GM10248 (cell line): ENCODE results near the gene NUDT2.
"Not testable (repeated sequence)": the region's sequence is repeated elsewhere in the genome, so short reads cannot be mapped to it uniquely, and the experiment has no call there.

Experiments used
- CTCF ChIA-PET: fragments of 300-600 bp; sonication (Branson Sonifier 250); formaldehyde crosslinking; extraction: SDS; loops from one replicate; lab custom pipeline; 2021; ENCODE audit warnings: antibody characterized with exemption; lab: Yijun Ruan, JAX
- POLR2A ChIA-PET: fragments of 350-650 bp; sonication (Branson Sonifier 250); formaldehyde crosslinking; extraction: SDS; loops from one replicate; lab custom pipeline; 2020; ENCODE audit warnings: antibody characterized with exemption; lab: Yijun Ruan, JAX
- DNase-seq: peaks from one replicate; pipeline ENCODE4 v3.0.0; 2012; ENCODE audit errors: extremely low spot score
- TF ChIP-seq, protein P1 (sequence below): IDR thresholded peaks from 2 replicates; pipeline ENCODE4 v1.5.1; 2012; ENCODE audit warnings: mild to moderate bottlenecking, low read depth; ENCODE audit errors: extremely low read depth, missing control alignments, control extremely low read depth

NUDT2 gene

DNA sequence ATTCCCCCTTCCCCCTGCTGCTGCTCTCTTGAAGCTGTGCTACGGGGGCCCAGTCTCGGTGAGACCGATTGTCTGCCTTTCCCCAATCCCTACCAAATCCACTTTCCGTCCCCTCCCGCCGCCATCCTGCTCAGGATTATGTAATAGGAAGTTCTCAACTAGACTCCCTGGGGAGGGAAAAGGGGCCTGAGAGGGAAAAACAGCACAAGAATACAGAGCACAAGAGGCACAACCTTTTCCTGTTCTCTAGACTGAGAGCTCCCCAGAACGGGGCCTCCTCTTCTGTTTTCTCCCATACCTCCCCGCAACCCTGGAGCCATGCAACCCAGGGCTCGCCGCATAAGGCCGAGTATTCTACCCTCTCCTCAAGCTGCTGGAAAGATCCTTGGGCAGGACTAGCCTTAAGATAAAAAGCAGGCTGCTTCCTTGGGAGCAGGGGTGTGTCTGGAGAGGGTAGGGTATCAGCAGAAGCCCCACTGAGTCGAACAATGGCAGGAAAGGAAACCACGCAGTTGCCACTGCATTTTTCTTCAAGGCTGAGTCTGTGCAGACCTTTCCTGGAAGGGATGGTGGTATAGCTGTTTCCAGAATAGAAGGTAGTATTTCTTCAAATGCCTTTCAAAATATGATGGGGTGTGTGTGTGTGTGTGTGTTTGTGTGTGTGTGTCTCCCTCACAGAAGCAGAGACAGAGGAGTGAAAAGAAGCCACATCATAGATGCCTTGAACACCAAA lies 34.4 kb downstream of the NUDT2 start:
- ChIA-PET CTCF (interaction anchor here (1.5 to 1.6 kb wide), 2 partner anchors 17 to 30 kb away, joined by 5 read pairs; no protein-coding TSS in a partner anchor), POLR2A (no interaction called here)
- TF ChIP-seq, protein P1, sequence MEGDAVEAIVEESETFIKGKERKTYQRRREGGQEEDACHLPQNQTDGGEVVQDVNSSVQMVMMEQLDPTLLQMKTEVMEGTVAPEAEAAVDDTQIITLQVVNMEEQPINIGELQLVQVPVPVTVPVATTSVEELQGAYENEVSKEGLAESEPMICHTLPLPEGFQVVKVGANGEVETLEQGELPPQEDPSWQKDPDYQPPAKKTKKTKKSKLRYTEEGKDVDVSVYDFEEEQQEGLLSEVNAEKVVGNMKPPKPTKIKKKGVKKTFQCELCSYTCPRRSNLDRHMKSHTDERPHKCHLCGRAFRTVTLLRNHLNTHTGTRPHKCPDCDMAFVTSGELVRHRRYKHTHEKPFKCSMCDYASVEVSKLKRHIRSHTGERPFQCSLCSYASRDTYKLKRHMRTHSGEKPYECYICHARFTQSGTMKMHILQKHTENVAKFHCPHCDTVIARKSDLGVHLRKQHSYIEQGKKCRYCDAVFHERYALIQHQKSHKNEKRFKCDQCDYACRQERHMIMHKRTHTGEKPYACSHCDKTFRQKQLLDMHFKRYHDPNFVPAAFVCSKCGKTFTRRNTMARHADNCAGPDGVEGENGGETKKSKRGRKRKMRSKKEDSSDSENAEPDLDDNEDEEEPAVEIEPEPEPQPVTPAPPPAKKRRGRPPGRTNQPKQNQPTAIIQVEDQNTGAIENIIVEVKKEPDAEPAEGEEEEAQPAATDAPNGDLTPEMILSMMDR = no peak
- DNase-seq = no peak

DNA sequence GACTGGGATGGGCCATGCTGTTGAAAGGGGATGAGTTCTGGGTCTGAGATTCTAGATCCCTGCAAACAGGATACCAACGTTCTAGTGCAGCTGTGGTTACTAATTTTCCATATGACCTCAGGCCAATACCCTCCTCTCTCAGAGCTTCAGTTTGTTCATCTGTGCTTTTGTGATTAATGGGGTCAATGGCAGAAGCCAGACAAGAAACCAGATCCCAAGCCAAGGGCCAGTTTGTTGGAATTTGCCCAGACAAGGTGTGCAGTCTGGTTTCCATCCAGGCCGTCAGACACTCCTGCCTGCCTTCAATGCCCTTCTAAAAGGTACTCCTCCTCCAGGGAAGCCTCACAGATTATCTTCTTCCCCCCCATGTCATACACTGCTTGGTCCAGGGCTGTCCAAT lies 35.9 kb downstream of the NUDT2 start:
- POLR2A ChIA-PET = no interaction called here
- TF ChIP-seq, protein P1 = no peak
- no peak for DNase-seq
- CTCF ChIA-PET = interaction anchor here (1.1 to 1.4 kb wide), 2 partner anchors 14 to 269 kb away, joined by 3 to 4 read pairs; no protein-coding TSS in a partner anchor

DNA sequence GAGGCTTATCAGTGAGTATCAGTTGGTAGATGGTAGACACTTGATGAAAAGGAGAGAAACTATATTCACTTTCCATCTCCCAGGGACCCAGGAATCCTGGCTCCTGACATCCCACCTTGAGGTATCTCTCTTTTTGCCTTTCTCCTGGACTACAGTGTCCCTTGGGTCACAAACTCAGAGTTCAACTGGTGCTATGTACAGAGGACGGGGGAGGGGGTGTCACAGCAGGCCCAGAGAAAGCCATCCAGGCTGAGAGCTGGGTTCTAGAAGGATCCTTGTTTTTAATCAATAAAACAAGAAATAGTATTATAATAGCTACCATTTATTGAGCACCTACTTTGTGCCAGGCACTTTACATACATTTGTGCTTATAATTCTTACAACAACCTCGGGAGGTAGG lies 37.0 kb downstream of the NUDT2 start:
- peak; percentile 1 for DNase-seq
- POLR2A ChIA-PET = no interaction called here
- CTCF ChIA-PET = interaction anchor here (0.8 to 1.8 kb wide), 3 partner anchors 10 to 19 kb away, joined by 3 to 9 read pairs (median 4); no protein-coding TSS in a partner anchor
- TF ChIP-seq, protein P1 = no peak

DNA sequence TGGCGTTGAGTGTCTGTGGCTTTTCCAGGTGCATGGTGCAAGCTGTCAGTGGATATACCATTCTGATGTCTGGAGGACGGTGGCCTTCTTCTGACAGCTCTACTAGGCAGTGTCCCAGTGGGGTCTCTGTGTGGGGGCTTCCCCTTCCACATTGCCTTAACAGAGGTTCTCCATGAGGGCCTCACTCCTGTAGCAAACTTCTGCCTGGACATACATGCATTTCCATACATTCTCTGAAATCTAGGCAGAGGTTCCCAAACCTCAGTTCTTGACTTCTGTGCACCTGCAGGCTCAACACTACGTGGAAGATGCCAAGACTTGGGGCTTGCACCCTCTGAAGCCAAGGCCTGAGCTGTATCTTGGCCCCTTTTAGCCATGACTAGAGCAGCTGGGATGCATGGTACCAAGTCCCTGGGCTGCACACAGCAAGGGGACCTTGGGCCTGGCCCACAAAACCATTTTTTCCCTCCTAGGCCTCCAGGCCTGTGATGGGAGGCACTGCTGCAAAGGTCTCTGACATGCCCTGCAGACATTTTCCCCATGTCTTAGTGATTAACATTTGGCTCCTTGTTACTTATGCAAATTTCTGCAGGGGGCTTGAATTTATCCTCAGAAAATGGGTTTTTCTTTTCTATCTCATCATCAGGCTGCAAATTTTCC lies 38.5 kb downstream of the NUDT2 start:
- CTCF ChIA-PET = interaction anchor here (1.8 kb wide), 1 partner anchor 11 kb away, joined by 9 read pairs; no protein-coding TSS in a partner anchor
- DNase-seq, POLR2A ChIA-PET: not testable (repeated sequence)

DNA sequence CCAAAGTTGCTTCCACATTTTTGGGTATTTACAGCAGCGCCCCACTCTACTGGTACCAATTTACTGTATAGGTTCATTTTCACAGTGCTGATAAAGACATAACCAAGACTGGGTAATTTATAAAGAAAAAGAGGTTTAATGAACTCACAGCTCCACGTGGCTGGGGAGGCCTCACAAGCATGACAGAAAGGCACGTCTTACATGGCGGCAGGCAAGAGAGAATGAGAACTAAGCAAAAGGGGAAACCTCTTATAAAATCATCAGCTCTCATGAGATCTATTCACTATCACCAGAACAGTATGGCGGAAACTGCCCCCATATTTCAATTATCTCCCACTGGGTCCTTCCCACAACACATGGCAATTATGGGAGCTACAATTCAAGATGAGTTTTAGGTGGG lies 39.4 kb downstream of the NUDT2 start:
- POLR2A ChIA-PET, DNase-seq: not testable (repeated sequence)
- CTCF ChIA-PET = interaction anchor here (1.0 to 1.2 kb wide), 3 partner anchors 27 to 35 kb away, joined by 3 read pairs; no protein-coding TSS in a partner anchor

DNA sequence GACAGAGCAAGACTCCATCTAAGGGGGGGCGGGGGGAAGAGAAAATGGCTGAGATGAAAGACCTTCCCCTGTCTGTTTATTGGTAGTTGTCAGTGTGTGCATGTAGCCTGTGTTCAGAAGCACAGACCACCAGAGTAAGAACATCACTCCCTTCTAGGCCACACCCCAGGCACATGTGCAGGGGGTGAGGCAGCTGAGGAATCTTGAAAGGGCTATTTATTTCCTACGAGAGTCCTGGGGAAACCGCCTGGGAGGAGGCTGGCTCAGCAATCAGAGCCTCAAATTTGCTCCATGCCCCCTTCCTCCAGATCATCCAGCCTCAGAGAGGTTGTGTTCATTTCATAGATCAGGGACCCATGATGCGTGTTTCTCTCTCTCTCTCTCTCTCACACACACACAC lies 40.3 kb downstream of the NUDT2 start:
- no peak for DNase-seq
- TF ChIP-seq, protein P1 = no peak
- ChIA-PET CTCF (interaction anchor here (1.1 to 2.0 kb wide), 3 partner anchors 34 to 38 kb away, joined by 3 to 11 read pairs (median 3); no protein-coding TSS in a partner anchor), POLR2A (interaction anchor here (0.5 kb wide), 1 partner anchor 11 kb away, joined by 7 read pairs; no protein-coding TSS in a partner anchor)

DNA sequence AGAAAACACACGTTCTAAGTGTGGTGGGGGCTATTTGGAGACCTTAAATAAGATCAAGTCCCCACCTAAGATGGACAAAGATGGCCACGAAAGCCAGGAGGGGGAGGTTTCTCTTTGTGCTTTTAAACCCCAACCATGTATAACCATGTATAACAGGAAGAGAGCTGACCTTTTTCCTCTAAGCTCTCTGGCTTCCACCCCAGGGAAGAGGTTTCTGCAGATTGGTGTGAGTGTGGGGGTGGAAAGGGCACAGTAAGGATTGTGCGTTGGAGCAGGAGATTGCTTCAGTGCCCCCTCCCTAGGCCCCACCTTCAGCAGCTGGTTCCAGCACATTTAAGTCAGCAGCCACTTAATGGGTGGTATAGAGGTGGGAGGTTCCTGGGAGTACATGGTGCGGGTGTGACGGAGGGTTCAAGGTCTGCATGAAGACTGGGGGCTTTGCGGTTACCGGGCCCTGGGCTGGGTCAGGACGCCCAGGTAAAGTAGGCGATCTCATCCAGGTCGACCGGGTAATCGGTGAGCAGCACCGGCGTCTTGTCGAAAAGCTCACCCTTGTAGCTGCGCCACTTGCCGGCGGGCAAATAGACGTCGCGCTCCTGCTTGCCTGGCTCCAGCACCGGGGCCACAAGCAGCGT lies 41.1 kb downstream of the NUDT2 start:
- DNase-seq = no peak
- ChIA-PET POLR2A (no interaction called here), CTCF (interaction anchor here (1.2 to 2.0 kb wide), 4 partner anchors 10 to 38 kb away, joined by 3 to 11 read pairs (median 7); no protein-coding TSS in a partner anchor)
- TF ChIP-seq, protein P1 = no peak
